ENCODE results near the gene RNF41.

DNA sequence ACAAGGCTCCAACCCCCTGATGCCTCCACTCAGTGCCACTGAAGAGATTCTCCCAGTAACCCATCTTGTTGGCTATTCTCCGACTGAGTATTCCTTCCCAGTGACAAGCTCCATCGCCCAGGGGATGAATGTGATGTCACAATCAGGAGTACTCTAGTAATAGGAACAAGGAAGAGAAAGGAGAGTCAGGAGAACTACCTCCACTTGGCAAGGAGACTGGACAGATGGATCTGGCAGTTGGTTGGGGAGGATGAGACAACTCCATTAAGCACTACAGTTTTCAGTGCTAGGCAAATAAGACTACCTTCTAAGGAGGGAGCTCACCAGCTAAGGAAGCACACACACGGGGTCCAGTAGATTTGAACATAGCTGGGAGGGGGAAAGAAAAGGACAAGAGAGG lies 5.3 kb downstream of the RNF41 start:
- TF ChIP-seq, protein P1, sequence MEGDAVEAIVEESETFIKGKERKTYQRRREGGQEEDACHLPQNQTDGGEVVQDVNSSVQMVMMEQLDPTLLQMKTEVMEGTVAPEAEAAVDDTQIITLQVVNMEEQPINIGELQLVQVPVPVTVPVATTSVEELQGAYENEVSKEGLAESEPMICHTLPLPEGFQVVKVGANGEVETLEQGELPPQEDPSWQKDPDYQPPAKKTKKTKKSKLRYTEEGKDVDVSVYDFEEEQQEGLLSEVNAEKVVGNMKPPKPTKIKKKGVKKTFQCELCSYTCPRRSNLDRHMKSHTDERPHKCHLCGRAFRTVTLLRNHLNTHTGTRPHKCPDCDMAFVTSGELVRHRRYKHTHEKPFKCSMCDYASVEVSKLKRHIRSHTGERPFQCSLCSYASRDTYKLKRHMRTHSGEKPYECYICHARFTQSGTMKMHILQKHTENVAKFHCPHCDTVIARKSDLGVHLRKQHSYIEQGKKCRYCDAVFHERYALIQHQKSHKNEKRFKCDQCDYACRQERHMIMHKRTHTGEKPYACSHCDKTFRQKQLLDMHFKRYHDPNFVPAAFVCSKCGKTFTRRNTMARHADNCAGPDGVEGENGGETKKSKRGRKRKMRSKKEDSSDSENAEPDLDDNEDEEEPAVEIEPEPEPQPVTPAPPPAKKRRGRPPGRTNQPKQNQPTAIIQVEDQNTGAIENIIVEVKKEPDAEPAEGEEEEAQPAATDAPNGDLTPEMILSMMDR (IDR thresholded peaks at IDR 0.05; ENCODE audit: low read length): no peak
- TF ChIP-seq EZH2phosphoT487 (IDR thresholded peaks at IDR 0.05; ENCODE audit: low read length): no peak
- TF ChIP-seq EZH2 (optimal IDR thresholded peaks at IDR 0.05; ENCODE audit: low read depth, low read length): no peak
